Gastrocnemius medialis (tissue), 4 donors: Measurements from ENCODE around the gene C5AR1.

ENCODE experiments used
- CTCF ChIP-seq, 5 experiments: fragments of 450-650 bp in 3 of 5; fragments of 200-600 bp in 2 of 5; sonication (generic) in 2 of 5; IDR thresholded peaks in 4 of 5; conservative IDR thresholded peaks in 1 of 5; 1 replicate in 4 of 5; 2 replicates in 1 of 5; pipeline ENCODE4 v1.5.1; 2016 to 2019; ENCODE audit warnings: antibody characterized with exemption in 5 of 5, mild to moderate bottlenecking in 3 of 5, moderate library complexity in 3 of 5
- POLR2A ChIP-seq, 2 donors: fragments of 450-650 bp; IDR thresholded peaks; one replicate each; pipeline ENCODE4 v1.6.1; 2017; ENCODE audit warnings: antibody characterized with exemption in 2 of 2, mild to moderate bottlenecking in 2 of 2, moderate library complexity in 2 of 2

- TF ChIP-seq CTCF (IDR thresholded peaks at IDR 0.05 in 4 of 5, conservative IDR thresholded peaks at IDR 0.05 in 1 of 5) (no peak), POLR2A (IDR thresholded peaks at IDR 0.05) (no peak)
Measured at GRCh38 chr19:47363758-47364531, 54.3 kb downstream of the C5AR1 start.
